Measurements from ENCODE around the gene ACOT11. TPM values are rescaled to one million over a fixed set of nuclear protein-coding genes. Genes with fewer than 3 reads are reported as not detected.
"Not testable (repeated sequence)": the region's sequence is repeated elsewhere in the genome, so short reads cannot be mapped to it uniquely, and the experiment has no call there.

The ACOT11 gene
- total RNA-seq, 1 donor from 2014 or later: 0.51 TPM

DNA sequence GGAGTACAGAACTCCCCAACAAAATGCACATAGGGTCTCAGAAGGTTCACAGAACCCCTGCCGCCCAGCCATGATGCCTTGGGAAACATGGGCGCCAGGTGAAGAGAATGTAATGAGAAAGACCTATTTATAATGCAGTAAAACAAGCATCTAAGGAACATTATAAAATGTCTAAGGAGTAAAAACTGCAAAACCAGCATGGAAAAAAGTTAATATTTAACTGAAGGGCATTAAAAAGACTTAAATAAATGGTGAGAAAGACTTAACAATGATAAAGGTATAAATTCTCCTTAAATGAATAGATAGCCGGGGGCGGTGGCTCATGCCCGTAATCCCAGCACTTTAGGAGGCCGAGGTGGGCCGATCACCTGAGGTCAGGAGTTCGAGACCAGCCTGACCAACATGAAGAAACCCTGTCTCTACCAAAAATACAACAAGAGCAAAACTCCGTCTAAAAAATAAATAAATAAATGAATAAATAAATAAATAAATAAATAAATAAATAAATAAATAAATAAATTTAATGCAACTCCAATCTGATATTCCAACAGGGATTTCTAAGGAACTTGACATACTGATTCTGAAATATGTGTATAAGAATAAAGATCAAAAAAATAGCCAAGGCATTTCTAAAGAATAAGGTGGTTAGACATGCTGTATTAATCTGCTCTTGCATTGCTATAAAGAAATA, 27.3 kb upstream of the ACOT11 start:
- Histone ChIP-seq H3K4me3 (no peak overlapping the region), H4K20me1 (ENCODE audit: low read depth) (no peaks in the 10 kb centered on the region), H3K36me3 (no peaks in the 10 kb centered on the region), H3K27me3 (no peaks in the 10 kb centered on the region), H3K9ac (no peak overlapping the region), H3K79me2 (ENCODE audit: low read depth) (no peaks in the 10 kb centered on the region), H3F3A (ENCODE audit: low read depth) (no peaks in the 10 kb centered on the region), H3K27ac (no peak overlapping the region), H2AFZ (replicated peaks) (no peak overlapping the region), H3K9me3 (ENCODE audit: low read depth) (no peaks in the 10 kb centered on the region), H3K4me2 (no peak overlapping the region), H3K4me1 (no peaks in the 10 kb centered on the region)
- H3K27me3 Mint-ChIP-seq (ENCODE audit: insufficient read depth, low read depth): peaks cover 5% of the 10 kb centered on the region
- no peak for DNase-seq (ENCODE audit: low spot score)
- no peaks in the 10 kb centered on the region for H3K36me3 Mint-ChIP-seq
- H3K4me3 Mint-ChIP-seq: peak overlapping the region; percentile 13
- TF ChIP-seq EZH2phosphoT487 (IDR thresholded peaks at IDR 0.05) (no peak), EZH2 (IDR thresholded peaks at IDR 0.05) (no peak)
- TF ChIP-seq, protein P1, sequence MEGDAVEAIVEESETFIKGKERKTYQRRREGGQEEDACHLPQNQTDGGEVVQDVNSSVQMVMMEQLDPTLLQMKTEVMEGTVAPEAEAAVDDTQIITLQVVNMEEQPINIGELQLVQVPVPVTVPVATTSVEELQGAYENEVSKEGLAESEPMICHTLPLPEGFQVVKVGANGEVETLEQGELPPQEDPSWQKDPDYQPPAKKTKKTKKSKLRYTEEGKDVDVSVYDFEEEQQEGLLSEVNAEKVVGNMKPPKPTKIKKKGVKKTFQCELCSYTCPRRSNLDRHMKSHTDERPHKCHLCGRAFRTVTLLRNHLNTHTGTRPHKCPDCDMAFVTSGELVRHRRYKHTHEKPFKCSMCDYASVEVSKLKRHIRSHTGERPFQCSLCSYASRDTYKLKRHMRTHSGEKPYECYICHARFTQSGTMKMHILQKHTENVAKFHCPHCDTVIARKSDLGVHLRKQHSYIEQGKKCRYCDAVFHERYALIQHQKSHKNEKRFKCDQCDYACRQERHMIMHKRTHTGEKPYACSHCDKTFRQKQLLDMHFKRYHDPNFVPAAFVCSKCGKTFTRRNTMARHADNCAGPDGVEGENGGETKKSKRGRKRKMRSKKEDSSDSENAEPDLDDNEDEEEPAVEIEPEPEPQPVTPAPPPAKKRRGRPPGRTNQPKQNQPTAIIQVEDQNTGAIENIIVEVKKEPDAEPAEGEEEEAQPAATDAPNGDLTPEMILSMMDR (IDR thresholded peaks at IDR 0.05): no peak
- no peaks in the 10 kb centered on the region for H3K9me3 Mint-ChIP-seq
- H3K27ac Mint-ChIP-seq: peak overlapping the region; percentile 13
- no peaks in the 10 kb centered on the region for H3K4me1 Mint-ChIP-seq

DNA sequence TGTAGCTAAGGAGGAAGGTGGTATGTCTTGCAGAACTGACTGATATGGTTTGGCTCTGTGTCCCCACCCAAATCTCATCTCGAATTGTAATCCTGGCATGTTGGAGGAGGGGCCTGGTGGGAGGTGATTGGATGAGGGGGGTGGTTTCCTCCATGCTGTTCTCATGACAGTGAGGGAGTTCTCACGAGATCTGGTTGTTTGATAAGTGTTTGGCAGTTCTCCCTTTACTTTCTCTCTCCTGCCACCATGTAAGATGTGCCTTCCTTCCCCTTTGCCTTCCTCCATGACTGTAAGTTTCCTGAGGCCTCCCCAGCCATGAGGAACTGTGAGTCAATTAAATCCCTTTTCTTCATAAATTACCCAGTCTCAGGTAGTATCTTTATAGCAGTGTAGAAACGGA, 21.5 kb upstream of the ACOT11 start:
- not testable (repeated sequence) for H3K79me2 ChIP-seq (ENCODE audit: low read depth); H3K4me1 ChIP-seq; H3K27ac Mint-ChIP-seq; H3K36me3 Mint-ChIP-seq; H3K9me3 ChIP-seq (ENCODE audit: low read depth); H4K20me1 ChIP-seq (ENCODE audit: low read depth); H3K27me3 Mint-ChIP-seq (ENCODE audit: insufficient read depth, low read depth); H3F3A ChIP-seq (ENCODE audit: low read depth); H3K9ac ChIP-seq; H3K36me3 ChIP-seq; H3K4me3 ChIP-seq; H3K27me3 ChIP-seq; H3K4me3 Mint-ChIP-seq; H3K9me3 Mint-ChIP-seq; H2AFZ ChIP-seq (replicated peaks); DNase-seq (ENCODE audit: low spot score); H3K4me2 ChIP-seq; H3K4me1 Mint-ChIP-seq; H3K27ac ChIP-seq

DNA sequence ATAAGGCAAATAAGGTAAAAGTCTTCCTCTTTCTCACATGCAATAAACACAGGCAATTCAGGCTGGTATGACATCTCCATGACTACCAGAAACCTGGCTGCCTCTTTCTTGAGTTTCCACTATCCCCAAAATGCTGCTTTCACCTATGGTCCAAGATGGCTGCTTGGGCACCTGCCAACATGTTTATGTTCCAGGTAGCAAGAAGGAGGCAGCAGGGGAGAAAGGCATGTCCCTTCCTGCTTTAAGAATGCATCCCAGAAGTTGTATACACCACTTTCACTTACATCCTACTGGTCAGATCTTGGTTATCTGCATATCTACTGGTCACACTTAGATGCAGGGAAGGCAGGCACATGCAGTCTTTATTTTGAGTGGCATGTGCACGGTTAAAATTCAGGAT, 19.4 kb upstream of the ACOT11 start:
- Histone ChIP-seq H3F3A (ENCODE audit: low read depth) (no peaks in the 10 kb centered on the region), H3K36me3 (no peaks in the 10 kb centered on the region), H3K4me2 (no peak overlapping the region), H3K9me3 (ENCODE audit: low read depth) (no peaks in the 10 kb centered on the region), H3K27ac (no peak overlapping the region), H3K4me1 (no peaks in the 10 kb centered on the region), H3K79me2 (ENCODE audit: low read depth) (no peaks in the 10 kb centered on the region), H3K27me3 (no peaks in the 10 kb centered on the region), H3K9ac (no peak overlapping the region), H2AFZ (replicated peaks) (no peak overlapping the region), H3K4me3 (no peak overlapping the region), H4K20me1 (ENCODE audit: low read depth) (no peaks in the 10 kb centered on the region)
- DNase-seq (ENCODE audit: low spot score): no peak
- TF ChIP-seq EZH2phosphoT487 (IDR thresholded peaks at IDR 0.05) (no peak), EZH2 (IDR thresholded peaks at IDR 0.05) (no peak)
- TF ChIP-seq, protein P1 (IDR thresholded peaks at IDR 0.05): no peak
- H3K27ac Mint-ChIP-seq: no peak overlapping the region
- H3K9me3 Mint-ChIP-seq: no peaks in the 10 kb centered on the region
- H3K4me1 Mint-ChIP-seq: no peaks in the 10 kb centered on the region
- H3K4me3 Mint-ChIP-seq: no peak overlapping the region
- H3K27me3 Mint-ChIP-seq (ENCODE audit: insufficient read depth, low read depth): peaks cover 4% of the 10 kb centered on the region
- no peaks in the 10 kb centered on the region for H3K36me3 Mint-ChIP-seq

DNA sequence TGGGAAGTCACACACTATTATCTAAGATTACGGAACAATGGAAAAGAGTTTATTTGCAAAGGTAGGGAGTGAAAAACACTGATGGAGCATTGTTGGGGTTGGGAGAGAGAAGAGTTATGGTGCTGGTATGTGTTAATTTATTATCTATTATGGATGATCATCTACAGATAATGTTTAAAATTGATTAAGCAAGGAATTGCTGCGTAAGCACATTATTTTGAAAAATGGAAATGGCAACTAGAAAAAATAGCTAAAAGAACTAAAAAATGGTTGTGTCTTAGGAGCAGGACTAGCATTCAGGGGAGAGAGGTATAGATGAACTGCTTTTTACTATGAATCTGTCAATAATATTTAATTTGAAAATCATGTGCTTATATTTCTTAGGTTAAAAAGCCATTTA, 16.0 kb upstream of the ACOT11 start:
- H3K27ac ChIP-seq: no peak overlapping the region
- Mint-ChIP-seq H3K27ac (no peak overlapping the region), H3K4me1 (no peaks in the 10 kb centered on the region), H3K27me3 (ENCODE audit: insufficient read depth, low read depth) (peaks cover 4% of the 10 kb centered on the region), H3K36me3 (no peaks in the 10 kb centered on the region), H3K4me3 (no peak overlapping the region), H3K9me3 (no peaks in the 10 kb centered on the region)
- no peak overlapping the region for H3K4me2 ChIP-seq
- no peaks in the 10 kb centered on the region for H3K4me1 ChIP-seq
- no peaks in the 10 kb centered on the region for H3K36me3 ChIP-seq
- no peak overlapping the region for H2AFZ ChIP-seq (replicated peaks)
- no peak for DNase-seq (ENCODE audit: low spot score)
- no peak overlapping the region for H3K9ac ChIP-seq
- no peak overlapping the region for H3K4me3 ChIP-seq
- H3F3A ChIP-seq (ENCODE audit: low read depth): no peaks in the 10 kb centered on the region
- H4K20me1 ChIP-seq (ENCODE audit: low read depth): no peaks in the 10 kb centered on the region
- H3K9me3 ChIP-seq (ENCODE audit: low read depth): no peaks in the 10 kb centered on the region
- no peaks in the 10 kb centered on the region for H3K27me3 ChIP-seq
- no peaks in the 10 kb centered on the region for H3K79me2 ChIP-seq (ENCODE audit: low read depth)
- TF ChIP-seq, protein P1 (IDR thresholded peaks at IDR 0.05): no peak
- TF ChIP-seq EZH2 (IDR thresholded peaks at IDR 0.05): no peak
- TF ChIP-seq EZH2phosphoT487 (IDR thresholded peaks at IDR 0.05): no peak

DNA sequence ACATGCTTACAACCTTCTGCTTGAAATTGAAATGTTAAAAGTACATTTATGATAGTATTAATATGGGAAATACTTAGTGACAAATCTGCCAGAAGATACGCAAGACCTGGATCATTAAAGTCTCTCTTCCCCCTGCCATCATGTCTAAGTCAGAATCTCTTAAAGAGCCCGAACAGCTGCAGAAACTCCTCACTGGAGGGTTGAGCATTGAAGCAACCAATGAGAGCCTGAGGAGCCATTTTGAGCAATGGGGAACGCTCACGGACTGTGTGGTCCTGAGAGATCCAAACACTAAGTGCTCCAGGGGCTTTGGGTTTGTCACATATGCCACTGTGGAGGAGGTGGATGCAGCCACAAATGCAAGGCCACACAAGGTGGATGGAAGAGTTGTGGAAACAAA, 11.4 kb upstream of the ACOT11 start:
- H4K20me1 ChIP-seq (ENCODE audit: low read depth); H3K4me3 Mint-ChIP-seq; H3K36me3 Mint-ChIP-seq; H3K9me3 ChIP-seq (ENCODE audit: low read depth); DNase-seq (ENCODE audit: low spot score); H2AFZ ChIP-seq (replicated peaks); H3K9me3 Mint-ChIP-seq; H3K36me3 ChIP-seq; H3K4me3 ChIP-seq; H3K4me2 ChIP-seq; H3K4me1 ChIP-seq; H3K79me2 ChIP-seq (ENCODE audit: low read depth); H3K9ac ChIP-seq; H3K27ac ChIP-seq; H3K27me3 Mint-ChIP-seq (ENCODE audit: insufficient read depth, low read depth); H3K27ac Mint-ChIP-seq; H3K4me1 Mint-ChIP-seq: not testable (repeated sequence)
- Histone ChIP-seq H3K27me3 (peaks cover 17% of the 10 kb centered on the region), H3F3A (ENCODE audit: low read depth) (peaks cover 12% of the 10 kb centered on the region)

Data from neural progenitor cell (in vitro differentiated cells).